Stimulated activated CD4-positive, alpha-beta T cell treated with anti-CD3 and anti-CD28 coated beads, Interleukin-15, amount 100 ng/mL, for 24 hours (primary cell): Measurements from ENCODE around the gene OR2V1.
"Not testable (repeated sequence)": the region's sequence is repeated elsewhere in the genome, so short reads cannot be mapped to it uniquely, and the experiment has no call there.

Experiments used
- DNase-seq: peaks from one replicate; pipeline ENCODE4 v3.0.0-alpha.2; 2020

Gene OR2V1, protein sequence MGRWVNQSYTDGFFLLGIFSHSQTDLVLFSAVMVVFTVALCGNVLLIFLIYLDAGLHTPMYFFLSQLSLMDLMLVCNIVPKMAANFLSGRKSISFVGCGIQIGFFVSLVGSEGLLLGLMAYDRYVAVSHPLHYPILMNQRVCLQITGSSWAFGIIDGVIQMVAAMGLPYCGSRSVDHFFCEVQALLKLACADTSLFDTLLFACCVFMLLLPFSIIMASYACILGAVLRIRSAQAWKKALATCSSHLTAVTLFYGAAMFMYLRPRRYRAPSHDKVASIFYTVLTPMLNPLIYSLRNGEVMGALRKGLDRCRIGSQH

DNA sequence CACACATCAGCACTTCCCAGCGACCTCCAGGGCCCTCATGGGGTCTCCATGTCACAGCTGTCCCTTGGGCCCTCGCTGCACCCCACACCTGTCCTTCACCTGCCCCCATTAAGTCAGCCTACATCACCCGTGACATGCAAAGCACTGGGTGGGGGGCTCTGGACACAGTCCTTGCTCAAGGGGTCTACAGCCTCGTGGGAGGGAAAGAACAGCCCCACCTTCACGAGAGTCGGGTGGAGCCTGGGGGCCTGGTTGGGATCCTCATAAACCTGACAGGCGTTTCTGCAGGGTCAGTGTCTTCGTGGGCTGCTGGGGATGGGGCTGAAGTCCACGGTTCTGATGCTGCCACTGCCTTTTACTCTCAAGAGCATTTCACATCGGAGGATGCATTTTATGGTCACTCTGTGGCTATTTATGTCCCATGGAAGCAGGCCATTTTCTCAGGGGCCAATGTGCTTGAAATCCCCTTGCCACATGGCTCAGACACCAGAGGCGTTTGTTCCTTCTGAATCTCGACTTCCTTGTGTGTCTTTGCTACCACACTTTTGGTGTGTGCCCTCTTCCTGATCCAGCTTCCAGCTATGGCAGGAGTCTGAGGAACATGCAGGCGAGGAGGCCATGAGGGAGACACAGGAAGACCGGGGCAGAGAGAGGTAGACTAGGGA, at the start of gene OR2V1:
TSS of gene OR2V1 (minus strand) at position 338 of the 665 bp plus-strand sequence. CDS start 5,865 bp downstream, outside the sequence.
- DNase-seq = no peak

DNA sequence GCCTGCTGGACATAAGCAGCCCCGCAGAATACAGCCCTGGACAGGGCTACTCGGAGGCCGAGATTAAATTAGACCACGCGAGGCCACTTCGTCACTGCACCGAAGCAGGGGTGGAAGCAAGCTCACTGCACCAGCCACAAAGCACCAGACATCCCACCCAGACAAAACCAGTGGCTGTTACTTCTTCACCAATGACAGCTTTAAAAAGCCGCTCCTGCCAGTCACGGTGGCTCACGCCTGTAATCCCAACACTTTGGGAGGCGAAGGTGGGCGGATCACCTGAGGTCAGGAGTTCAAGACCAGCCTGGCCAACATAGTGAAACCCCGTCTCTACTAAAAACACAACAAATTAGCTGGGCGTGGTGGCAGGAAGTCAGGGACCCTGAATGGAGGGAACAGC, 46.6 kb upstream of the OR2V1 start:
- DNase-seq = not testable (repeated sequence)

DNA sequence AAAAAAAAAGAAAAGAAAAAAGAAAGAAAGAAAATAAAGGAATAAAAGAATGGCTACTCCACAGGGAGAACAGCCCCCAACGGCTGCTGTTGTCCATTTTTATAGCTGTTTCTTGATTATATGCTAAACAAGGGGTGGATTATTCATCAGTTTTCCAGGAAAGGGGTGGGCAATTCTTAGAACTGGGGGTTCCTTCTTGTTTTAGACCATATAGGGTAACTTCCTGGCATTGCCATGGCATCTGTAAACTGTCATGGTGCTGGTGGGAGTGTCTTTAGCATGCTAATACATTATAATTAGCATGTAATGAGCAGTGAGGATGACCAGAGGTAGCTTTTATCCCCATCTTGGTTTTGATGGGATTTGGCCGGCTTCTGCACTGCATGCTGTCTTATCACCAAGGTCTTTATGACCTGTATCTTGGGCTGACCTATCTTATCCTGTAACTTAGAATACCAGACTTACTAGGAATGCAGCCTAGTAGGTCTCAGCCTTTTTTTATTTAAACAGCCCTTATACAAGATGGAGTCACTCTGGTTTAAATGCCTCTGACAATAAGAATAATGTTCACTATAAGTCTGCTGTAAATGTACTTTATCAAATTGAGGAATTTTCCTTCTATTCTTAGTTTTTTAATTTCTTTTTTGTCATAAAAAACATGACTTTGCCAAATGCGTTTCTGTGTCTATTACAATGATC, 45.4 kb upstream of the OR2V1 start:
- DNase-seq = no peak

DNA sequence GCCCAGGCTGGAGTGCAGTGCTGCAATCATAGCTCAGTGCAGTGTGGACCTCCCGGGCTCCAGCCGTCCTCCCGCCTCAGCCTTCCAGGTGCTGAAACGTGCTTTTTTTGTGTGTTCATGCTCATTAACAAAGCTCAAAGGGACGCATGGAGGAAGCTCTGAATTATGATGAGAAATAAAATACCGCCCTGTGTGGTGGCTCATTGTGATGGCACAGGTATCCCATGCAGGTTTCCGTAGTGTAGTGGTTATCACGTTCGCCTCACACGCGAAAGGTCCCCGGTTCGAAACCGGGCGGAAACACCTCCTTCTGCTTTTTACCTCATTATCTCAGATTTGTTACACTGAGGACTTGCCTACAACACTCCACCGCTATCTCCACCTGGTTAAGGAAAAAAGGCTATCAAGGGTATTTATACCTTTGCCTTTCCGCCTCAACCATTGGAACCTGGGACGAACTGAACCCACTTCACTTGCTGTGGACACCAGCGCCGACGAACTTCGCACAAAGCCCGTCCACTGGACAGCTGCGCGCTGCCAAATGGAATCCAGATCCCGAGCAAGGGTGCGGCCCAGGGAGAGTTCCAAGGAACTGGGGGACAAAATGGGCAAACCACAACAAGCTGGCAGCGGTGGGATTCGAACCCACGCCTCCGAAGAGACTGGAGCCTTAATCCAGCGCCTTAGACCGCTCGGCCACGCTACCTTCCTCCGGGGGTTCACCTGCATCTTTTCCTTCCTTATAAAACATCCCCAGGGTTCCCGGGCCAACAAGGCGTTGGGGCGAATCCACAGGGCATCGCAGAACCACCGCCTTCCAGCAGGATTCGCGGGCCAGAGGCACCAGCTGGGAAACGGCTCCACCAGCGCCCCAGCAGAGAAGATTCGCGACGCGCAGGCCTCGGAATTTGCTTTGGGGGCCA, 42.7 kb upstream of the OR2V1 start:
- peak; percentile 85 for DNase-seq

DNA sequence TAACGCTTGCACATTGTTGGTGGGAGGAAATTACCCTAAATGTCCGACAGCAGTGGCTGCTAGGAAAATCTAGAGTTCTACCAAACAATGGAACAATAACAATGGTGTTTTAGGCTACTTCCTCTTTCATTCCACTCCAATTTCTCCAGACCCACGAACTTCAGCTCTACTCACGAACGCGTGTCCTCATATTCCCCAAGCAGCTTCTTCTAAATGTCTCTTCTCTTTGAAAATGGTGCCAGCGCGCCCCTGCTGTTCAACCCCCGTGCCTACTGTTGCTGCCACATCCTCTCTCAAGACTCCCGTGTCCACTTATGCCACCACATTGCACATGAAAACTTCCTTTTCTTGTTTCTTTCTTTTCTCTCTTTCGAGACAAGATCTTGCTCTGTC, 42.1 kb upstream of the OR2V1 start:
- DNase-seq = no peak

DNA sequence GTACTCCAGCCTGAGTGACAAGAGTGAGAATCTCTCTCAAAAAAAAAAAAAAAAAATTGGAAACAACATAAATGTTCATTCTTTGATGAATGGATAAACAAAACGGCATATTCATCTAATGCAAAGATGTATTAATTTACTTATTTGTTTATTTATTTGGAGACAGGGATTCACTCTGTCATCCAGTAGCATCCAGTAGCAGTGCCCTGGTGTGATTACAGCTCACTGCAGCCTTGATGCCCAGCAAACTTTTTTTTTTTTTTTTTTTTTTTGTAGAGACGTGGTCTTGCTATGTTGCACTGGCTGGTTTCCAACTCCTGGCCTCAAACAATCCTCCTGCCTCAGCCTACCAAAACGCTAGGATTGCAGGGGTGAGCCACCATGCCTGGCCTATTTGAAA, 40.8 kb upstream of the OR2V1 start:
- no peak for DNase-seq

DNA sequence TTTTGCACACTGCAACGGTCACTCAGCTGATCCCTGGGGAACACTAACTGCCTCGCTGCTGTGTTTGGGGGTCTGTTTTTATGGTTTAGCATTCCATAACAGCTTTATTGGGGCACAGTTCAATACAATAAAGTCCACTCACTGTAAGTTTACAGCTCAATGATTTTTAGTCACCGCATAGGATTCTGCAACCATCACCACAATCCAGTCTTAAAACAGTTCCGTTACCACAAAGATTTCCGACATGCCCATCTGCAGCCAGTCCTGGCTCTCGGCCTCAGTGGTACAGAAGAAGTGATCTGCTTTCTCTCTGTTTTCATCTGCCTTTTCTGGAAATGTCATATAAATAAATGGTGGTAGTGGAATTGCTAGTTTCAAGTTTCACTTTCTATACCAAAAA, 40.0 kb upstream of the OR2V1 start:
- no peak for DNase-seq

DNA sequence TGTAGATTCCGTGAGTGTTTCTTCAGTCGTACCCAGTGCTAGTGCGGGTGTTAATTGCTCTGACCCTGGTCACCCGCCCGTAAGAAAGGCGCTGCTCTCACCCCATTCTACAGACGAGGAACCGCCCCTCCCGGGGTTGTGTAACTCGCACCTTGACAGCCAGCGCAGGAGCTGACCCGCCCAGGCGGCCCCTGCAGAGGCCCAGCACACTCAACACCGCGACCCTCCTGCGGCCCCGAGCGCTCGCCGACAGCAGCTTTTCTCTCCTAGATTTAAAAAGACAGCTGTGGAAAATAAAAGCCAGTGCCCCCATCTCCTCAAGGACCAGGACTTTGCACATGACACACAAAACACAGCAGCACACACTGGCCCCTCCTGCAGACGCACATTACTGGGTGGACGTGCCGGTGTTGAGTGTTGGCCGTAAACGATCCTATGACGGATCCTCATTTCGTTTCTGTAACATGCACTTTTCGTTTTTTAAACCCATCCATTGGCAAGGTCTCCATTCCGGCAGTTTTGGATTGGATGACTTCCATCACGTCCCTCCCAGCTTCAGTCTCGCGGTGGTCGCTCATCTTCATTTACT, 39.4 kb upstream of the OR2V1 start:
- no peak for DNase-seq

DNA sequence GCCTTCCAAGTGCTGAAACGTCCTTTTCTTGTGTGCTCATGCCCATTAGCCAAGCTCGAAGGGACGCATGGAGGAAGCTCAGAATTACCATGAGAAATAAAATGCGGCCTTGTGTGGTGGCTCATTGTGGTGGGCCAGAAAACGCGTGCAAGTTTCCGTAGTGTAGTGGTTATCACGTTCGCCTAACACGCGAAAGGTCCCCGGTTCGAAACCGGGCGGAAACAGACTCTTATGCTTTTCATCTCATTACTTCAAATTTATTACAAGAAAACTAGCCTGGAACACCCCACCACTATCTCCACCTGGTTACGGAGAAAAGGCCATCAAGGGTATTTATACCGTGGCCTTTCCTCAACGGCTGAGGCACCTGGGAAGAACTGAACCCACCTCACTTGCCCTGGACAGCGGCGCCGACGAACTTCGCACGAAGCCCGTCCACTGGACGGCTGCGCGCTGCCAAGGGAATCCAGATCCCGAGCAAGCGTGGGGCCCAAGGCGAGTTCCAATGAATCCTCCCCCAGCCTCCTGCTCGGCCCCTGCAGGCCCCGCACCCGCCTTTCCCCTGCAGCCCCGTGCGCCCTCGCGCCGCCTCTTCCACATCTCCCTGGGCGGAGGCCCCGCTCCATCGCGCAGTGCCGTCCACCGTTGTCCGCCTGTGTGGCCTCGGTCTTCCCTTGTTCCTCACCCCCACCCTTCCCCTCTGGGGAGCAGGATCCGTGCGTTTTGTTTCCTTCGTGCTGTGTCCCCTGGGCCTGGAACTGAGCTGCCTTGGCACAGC, 38.7 kb upstream of the OR2V1 start:
- peak; percentile 91 for DNase-seq

DNA sequence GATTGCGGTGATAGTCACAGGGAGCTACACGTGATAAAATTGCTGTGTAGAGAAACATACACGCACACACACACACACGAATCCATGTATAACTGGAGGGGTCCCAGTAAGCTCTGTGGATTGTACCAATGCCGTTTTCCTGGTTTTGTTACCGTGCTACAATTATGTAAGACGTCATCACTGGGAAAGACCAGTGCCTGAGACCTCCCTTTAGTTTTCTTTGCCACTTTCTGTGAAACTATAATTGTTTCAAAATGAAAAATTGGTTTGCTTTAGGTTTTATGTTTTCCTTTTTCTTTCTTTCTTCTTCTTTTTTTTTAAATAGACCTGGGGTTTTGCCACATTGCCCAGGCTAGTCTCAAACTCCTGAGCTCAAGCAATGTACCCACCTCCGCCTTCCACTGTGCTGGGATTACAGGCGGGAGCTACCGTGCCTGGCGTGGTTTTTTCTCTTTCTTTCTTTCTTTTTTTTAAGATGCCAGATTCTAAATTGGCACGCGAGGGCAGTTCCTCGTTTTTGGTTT, 37.7 kb upstream of the OR2V1 start:
- no peak for DNase-seq

DNA sequence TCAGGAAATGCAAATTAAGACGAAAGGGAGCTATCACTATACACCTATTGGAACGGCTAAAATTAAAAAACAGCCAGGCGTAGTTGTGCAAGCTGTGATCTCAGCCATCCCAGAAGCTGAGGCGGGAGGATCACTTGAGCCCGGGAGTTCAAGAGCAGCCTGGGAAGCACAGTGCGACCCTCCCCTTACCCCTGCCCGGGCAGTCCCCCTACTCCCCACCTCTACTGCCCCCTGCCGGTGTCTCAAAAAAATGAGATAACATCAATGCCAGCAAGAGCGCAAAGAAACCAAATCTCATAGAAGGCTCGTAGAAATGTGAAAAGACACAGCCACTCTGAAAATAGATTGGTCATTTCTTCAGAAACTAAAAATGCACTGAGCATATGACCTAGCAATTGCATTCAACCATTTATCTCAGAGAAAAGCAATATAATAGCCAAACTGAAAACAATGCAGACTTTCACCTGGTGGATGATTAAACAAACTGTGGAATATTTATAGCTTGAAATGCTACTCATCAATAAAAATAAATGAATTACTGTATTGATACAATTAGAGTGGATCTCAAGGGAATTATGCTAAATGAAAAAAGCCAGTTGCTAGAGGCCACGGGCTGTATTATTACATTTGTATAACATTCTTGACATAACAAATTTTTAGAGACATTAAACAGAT, 37.0 kb upstream of the OR2V1 start:
- DNase-seq = peak; percentile 47

DNA sequence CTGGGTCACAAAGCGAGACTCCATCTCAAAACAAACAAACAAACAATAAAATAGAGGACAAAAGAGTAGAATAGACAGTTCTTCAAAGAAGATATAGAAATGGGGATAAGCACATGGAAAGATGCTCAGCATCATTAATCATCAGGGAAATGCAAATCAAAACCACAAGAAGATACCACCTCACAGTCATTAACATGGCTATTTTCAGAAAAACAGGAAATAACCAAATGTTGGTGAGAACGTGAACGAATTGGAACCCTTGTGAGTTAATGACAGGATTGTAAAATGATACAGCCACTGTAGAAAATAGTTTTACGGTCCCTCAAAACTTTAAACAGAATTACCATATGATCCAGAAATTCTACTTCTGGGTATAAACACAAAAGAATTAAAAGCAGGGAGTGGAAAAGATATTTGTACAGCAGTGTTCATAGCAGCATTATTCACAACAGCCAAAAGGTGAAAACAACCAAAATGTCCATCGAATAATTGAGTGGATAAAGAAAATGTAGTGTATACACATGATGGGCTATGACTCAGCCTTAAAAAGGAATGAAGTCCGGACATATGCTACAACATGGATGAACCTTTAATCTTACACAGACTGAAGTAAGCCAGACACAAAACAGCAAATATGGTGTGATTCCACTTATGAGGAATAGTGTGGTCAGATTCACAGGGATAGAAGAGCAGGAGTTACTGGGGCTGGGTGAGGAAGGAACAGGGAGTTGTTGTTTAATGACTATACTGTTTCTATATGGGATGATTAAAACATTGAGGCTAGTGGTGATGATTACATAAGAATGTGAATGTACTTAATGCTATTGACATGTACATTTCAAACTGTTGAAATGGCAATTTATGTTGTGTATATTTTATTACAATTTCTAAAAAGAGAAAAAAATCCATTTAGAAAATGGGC, 36.1 kb upstream of the OR2V1 start:
- DNase-seq = no peak

DNA sequence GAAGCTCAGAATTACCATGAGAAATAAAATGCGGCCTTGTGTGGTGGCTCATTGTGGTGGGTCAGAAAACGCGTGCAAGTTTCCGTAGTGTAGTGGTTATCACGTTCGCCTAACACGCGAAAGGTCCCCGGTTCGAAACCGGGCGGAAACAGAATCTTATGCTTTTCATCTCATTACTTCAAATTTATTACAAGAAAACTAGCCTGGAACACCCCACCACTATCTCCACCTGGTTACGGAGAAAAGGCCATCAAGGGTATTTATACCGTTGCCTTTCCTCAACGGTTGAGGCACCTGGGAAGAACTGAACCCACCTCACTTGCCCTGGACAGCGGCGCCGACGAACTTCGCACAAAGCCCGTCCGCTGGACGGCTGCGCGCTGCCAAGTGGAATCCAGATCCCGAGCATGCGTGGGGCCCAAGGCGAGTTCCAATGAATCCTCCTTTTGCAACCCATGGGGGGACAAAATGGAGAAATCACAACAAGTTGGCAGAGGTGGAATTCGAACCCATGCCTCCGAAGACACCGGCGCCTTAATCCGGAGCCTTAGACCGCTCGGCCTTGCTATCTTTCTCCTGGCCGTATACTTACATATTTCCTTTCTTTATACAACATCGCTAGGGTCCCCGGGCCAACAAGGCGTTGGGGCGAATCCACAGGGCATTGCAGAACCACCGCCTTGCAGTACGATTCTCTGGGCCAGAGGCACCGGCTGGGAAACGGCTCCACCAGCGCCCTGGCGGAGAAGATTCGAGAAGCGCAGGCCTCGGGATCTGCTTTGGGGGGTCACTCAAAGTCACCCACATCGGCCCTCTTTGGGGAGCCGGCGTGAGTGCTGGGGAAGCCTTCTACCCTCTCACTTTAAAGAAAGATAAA, 33.3 kb upstream of the OR2V1 start:
- DNase-seq = peak; percentile 78

DNA sequence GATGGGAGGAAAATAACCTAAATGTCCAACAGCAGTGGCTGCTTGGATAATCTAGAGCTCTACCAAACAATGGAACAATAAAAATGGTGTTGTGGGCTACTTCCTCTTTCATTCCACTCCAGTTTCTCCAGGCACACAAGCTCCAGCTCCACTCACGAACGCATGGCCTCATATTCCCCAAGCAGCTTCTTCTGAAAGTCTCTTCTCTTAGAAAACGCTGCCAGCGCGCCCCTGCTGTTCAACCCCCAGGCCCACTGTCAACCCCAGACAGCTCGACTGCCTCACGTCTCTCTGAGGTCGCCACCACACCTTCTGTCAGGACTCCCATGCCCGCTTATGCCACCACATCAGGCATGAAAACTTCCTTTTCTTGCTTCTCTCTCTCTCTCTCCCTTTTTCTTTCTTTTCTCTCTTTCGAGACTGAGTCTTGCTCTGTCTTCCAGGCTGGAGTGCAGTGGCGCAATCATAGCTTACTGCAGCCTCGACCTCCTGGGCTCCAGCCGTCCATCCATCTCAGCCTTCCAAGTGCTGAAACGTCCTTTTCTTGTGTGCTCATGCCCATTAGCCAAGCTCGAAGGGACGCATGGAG, 32.6 kb upstream of the OR2V1 start:
- DNase-seq = peak; percentile 33

DNA sequence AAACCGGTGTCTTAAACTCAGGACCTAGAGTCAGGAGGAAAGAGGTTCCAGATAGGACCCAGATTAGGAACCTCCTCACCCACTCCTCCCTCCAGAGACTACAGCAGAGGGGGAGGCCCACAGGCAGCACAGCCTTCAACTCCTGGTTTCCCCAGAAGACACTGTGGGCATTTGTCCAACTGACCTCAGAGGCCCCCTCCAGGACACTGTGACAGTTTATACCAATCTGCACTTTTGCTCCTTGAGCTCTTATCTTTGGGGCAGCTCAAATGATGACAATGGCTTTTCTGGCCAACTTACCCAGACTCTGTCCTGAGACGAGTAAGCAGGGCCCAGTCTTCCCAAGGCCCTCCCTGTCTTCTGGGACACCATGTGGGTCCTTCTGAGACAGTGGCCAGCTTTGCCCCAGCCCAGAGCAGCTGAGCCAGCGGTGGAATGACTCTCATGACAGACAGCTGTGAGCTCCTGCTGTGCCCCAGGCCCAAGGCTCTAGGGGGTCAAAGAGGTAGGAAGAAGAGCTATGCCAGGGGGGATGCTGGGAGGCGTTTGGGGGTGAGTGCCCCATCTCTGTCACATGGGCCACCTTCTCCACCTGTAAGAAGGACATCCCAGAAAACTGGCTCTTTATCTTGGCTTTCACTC, 30.7 kb upstream of the OR2V1 start:
- no peak for DNase-seq

DNA sequence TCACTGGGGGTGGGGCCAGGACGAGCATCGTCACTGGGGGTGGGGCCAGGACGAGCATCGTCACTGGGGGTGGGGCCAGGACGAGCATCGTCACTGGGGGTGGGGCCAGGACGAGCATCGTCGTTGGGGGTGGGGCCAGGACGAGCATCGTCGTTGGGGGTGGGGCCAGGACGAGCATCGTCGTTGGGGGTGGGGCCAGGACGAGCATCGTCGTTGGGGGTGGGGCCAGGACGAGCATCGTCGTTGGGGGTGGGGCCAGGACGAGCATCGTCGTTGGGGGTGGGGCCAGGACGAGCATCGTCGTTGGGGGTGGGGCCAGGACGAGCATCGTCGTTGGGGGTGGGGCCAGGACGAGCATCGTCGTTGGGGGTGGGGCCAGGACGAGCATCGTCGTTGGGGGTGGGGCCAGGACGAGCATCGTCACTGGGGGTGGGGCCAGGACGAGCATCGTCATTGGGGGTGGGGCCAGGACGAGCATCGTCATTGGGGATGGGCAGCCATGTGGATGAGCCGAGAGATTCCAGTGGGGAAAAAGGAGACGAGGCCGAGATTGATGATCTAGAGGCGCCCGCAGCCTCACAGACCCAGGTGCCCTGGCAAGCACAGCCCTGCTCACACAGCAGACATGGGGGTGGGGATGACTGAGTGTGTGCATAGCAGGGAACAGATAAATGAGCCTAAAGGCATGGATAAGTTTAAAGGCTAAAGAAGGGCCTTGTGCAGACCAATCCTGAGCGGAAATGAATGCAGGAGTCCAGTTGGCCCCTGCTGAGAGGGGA, 30.0 kb upstream of the OR2V1 start:
- peak; percentile 57 for DNase-seq
